Stimulated activated CD8-positive, alpha-beta memory T cell treated with anti-CD3 and anti-CD28 coated beads, Interleukin-4, amount 100 ng/mL, for 4 hours (primary cell): ENCODE results near the gene DPF3.
A peak's percentile ranks its signal among the peaks of the same experiment; 100 is the strongest.

Experiments used
- DNase-seq, 2 donors: peaks; one replicate each; pipeline ENCODE4 v3.0.0-alpha.2; 2020; ENCODE audit warnings: low read depth in 2 of 2, low spot score in 1 of 2

Gene DPF3

DNA sequence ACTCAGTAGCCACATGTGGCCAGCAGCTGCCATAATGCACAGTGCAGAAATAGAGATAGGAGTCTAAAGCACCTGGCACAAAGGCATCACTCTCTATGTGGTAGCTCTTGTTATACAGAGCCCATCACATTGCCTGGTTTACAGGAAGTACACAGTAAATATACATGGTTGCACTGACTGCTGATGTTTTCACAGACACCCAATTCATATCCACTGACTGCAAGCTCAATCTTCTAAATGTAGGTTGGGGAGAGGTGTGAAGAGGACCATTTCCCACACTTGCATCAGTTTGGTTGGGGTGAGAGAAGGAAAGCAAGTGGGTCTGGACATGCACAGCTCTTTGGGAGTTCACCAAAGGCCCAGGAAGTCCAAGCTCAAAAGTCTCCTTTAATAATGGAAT, 172.8 kb downstream of the DPF3 start:
- DNase-seq: no peak

DNA sequence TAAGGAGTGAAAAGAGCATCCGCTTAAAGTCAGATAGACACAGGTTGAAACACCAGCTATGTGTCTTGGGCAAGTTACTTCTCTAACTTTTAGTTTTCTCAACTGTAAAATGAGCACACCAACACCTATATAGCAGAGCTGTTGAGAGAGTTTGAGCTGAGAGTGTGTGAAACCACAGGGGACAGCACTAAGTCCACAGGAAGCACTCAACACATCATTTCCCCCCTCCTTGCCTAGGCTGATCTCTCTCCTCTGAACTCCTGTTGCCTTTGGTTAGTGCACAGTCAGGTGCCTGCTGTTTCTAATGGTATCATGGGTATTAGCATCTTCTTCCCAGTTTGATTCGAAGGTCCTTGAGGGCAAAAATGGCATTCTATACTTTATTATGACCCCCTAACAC, 176.7 kb downstream of the DPF3 start:
- DNase-seq: no peak

DNA sequence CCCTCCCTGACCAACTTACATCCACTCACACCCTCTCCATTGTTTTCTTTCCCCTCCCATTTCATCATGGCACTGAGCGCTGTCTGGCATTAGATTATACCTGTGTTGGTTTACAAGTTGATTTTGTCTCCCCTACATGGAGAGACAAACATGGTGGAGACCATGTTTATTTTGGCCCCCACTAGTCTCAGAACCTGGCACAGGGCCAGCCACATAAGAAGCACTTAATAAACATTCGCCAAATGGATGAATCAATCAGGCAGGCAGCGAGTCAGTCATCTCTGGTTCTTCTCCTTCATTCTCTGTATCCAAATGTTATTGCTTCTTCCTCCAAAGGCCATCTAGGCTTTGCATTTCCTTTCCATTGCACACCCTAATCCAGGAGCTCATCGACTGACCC, 177.4 kb downstream of the DPF3 start:
- no peak for DNase-seq

DNA sequence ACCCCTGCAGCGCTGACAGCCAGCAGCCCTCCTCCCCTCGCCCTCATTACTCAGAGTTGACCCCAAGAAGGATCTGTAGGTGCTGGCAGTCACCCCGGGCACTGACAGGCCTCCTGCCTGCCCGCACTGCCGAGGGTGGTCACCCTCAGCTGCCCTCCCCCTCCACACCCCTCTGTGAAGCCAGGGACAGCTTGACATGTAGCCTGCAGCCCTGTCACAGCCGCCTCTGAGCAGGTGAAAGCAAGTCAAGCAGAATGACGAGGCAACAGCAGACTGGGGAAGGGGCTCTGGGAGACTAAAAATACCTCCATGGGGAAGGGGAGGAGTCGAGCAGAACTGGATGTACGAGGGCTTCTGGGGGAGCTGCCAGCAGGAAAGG, 178.1 kb downstream of the DPF3 start:
- no peak for DNase-seq

DNA sequence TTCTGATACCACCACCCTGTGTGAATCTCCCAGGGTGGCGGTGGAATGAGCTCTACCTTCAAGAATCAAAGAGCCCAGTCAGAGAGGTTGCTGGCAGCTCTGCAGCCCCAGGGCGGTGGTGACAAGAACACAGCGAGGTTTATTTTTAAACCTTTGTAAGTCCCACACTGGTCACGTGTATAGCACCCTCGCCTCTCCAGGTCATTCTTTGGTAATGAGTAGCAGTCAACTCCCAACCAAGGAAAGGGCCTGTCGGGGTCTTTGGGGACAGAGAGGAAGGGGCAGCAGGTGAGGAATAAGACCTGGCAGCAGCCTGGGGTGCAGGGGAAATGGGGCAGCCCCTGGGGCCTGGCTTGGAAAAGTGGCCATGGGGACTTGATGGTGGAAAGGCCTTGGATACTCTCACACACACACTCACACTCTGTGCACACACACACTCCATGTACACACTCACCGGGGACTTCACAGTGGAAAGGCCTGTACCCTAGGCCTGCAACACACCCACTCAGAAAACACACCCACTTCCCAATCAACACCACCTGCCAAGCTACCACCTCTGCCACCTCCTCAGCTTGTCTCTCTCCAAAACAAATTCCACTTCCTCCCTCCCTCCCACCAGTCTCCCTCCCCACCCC, 178.6 kb downstream of the DPF3 start:
- DNase-seq: no peak

DNA sequence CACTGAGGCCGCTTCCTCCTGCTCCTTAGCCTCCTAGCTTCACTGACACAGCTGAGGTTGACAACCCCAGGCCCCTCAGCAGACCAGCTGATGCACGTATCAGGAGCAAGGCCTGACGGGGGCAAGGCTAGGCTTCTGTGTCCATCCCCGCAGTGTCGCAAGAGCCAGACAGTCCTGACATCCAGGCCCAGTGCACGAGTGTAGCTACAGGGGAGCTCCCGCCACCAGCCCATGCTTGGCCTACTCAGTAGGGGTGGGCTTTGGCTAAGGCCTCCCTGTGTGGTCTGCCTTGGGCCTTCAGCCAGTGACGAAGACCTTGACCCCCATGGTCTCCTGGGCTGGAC, 179.1 kb downstream of the DPF3 start:
- DNase-seq: no peak

DNA sequence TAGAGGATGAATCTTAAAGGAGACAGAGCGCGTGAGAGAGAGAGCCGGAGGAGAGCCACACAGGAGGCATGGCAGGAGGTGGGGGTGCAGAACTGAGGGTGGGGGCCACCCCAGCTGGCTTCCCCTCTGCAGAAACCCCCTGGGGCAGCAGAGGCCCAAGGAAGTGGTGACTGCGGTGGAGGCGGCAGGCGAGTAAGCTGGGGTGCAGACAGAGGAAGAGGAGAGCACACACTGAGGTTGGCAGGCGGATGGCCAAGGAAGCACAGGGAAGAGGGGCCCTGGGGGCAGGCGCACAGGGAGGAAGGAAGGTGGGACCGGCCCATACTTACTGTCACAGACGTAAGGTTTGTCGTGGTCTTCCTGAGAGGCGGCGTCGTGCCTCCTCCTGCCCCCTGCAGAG, 179.8 kb downstream of the DPF3 start:
- peak in 1 of 2 donors; percentile 32 for DNase-seq

DNA sequence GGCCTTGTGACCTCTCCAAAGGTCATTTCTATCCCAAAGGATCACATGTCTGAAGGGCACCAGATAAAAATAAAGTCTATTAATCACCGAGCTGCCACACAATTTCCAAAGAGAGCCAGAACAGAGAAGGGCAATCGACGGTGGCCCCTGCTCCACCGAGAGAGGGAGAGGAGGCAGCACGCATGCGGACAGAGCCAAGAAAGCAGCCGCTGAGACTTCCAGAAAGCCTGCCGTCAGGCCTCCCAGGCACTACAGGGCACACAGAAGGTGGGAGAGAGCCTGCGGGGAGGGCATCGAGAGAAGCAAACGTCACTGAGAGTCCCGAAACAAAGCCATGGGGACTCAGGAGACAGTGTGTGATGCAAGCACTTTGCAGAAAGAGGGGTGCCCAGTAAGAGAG, 182.0 kb downstream of the DPF3 start:
- DNase-seq: no peak

DNA sequence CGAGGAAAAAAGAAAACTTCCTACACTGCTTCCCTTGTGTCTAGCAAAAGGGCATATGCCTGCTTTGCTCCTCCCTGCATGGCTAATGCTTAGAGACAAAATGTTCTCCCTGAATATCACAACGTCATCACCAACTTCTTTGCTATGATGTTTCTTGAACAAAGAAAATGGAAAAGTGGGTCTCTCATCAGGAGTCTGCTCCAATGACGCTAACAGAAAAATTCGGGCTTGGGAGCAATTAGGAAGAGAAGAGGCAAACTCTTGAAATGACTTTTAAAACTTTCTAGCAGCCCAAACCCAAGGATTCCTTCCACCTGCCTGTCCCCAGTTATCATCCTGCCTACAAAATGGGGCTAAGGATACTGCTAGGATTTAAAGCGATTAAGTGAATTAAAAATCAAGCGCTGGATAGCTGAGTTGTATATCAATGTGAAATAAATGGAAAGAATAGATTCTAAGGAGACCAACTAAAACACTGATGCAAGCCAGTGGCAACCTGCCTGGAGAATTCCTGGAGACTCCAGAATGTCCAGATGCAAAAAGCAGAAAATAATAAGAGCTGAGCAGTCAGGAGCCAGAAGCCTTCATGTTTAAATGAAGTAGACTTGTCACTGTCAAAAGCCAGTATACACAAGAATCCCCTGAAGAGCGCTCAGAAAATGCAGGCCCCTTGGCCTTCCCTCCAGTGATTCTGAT, 183.8 kb downstream of the DPF3 start:
- DNase-seq: no peak

DNA sequence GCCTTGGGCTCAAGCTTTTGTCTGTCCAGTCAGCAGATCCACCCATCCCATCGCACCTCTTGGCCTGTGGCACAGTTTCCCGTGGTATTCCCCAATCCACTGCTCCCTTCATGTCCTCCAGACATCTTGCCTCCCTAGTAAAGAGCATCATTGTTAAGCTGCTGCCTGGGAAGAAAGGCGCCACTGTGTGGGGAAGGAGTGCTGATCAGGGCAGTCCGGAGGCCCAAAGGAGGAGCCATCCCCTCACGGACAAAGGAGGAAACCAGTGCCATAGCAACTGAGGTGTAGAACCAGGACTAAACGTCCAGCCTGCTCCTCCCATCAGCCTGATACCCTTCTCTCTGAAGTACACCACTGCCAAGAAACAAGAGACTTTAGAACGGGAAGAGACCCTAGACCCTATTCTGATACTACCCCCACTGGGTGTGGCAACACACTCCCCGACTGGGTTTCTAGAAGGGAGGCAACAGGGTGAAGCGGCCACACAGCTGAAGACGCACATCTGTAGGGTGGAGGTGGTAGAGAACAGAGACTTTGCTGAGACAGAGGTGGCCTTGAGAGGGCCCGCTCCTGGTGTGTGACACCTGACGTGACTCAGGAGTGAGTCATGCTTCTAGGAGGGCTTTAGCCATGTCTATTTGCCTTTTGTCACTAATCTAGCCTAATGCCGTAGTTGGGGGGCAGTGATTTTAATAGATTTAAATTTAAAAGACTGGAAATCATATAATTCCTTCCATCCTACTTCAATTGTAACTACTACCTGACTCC, 185.0 kb downstream of the DPF3 start:
- no peak for DNase-seq

DNA sequence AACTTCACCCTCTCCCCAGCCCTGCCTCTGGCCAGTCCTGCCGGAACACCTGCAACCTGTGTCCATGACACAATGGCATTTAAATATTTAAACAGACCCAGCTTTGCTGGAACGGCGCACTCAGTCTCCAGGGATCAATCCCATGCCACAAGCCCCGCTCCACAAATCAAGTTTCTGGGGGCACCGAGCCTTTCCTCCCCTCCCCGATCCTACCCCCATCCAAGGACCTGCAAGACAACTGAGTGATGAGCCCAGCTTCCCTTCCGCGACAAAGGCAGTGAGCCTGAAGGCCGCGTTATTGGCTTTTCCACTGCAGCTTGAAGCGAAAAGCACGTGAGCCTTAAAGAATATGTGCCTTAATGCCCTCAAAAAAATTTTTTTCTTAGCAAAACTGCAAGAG, 185.7 kb downstream of the DPF3 start:
- no peak for DNase-seq

DNA sequence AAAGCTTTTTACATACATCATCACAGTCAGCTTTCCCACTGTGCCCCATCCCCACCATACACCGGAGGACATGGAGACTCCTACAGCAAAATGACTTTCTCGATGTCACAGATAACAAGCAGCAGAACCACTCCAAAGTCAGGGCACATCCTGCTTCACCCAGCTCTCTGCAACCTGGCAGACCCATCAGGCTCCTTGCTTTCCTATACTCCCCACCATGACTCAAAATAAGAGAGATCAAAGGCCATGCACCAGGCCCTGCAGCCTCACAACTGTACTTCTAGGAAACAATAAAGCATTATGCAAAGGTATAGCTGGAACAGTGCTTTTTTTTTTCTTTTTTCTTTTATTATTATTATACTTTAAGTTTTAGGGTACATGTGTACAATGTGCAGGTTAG, 187.4 kb downstream of the DPF3 start:
- no peak for DNase-seq

DNA sequence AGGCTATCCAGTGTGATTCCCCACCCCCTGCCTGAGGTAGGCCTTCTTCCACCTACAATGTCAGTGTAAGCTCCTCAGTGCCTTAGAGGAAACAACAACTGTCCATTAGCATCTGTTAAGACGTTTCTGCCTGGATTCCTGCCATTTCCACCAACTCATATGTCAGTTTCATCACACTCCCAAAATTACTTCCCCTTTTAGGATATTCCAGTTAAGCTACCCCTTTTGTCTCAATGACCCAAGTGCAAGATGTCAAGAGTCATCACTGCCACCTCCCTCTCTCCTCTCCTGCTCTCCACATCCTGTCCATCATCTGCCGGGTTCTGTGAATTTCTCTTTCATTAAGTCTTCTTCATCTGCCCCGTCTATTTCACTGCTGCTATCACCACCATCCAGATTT, 189.4 kb downstream of the DPF3 start:
- DNase-seq: no peak

DNA sequence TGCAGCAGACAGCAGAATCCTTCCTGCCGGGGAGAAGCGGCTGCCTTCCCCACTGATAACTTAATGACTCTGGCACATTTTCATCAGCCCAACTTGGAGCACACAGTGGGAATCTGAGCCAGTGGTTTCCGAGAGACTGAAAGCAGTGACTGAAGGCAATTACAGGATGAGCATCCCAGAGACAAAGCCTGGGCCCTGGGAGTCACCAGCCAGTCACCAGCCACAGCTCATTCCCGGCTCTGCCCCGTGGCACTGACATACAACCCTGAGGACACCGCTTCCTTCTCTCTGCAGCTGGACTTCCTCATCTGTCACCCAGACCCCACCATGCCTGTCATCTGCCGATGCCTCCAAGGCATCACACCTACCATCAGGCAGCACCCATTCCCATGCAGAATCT, 192.3 kb downstream of the DPF3 start:
- DNase-seq: no peak

DNA sequence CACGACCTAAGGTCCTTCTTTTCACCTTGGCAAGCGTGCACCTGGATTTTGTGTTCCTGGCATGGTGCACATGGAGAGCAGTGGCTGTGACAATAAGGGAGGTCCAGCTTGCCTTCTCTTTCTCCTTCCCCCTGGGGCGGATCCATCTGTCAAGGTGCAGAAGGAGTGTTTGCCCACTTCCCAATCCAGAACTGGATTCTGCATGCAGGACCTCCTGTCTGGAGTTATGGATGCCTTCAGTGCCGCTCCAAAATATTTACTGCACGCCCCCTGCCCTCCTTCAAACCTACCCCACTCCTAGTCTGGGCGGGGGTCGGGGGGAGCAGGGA, 192.7 kb downstream of the DPF3 start:
- DNase-seq: no peak

DNA sequence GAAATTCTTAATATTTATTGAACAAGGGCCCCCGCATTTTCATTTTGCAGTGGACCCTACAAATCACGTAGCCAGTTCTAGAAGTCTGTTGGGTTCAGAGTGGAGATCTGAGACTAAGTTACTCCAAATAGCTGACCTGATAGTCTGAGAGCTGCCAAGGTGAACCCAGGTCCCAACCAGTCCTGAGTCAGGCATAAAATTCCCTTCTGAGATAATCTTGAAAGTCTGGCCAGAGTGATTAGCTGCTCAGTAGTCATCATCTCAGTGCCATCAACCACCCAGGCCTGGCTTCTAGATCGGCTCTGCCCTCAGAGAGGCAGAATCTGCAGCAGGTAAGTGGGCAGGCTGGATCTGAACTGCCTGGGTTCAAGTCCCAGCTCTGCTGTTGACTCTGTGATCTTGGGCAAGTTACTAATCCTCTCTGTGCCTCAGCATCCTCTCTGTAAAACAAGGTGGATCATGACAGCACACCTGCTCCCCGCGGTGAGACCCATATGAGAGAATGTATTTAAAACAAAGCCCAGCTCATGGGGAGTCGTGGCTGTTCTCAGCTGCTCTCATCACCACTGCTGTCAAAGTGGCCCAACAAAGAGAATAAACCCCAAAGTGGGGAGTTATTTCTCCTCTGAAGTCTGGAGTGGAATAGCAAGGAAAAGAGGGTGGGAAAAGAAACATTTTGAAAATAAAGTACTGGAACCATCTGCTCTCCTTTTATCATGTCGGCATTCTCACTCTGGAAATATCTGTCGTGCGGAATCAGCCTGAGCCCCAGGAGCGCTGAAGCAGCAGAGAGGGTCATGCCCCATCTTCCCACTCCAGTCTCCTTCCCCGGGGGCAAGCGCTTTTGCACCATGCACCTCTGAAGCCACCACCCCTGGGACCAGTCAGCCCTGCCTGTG, 193.3 kb downstream of the DPF3 start:
- DNase-seq: no peak

DNA sequence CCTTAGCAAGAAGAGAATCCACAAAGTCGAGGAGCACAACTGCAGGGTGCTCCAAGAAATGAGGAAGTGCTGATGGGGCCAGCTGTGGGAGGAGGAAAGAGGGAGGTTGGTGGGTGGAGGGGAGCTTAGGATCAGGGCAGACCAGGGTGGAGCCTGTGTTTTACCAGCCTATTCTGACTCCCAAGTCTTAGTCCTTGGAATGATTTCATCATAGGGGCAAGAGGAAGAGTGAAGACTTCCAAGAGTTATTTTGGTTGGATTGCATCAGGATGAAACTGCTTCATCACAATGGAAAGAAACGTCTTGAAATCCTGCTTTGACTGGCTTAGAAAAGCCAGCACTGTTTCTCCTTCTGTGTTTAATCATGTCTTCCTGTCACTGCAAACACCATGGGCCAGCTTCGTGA, 194.0 kb downstream of the DPF3 start:
- no peak for DNase-seq

DNA sequence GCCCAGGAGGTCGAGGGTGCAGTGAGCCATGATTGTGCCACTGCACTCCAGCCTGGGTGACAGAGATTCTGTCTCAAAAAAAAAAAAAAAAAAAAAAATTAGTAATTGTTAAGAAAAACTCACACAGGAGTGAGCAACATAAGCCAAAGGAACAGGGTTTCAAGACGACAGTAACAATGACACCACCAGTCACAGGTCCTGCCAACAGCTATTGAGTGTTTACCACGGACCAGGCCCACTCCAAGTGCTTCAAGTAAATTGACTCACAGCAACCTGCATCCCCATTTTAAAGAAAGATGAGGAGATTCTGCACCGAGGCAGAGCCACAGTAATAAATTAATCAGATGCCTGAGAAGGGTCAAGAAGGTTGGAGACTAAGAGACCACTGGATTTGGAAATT, 194.5 kb downstream of the DPF3 start:
- no peak for DNase-seq

DNA sequence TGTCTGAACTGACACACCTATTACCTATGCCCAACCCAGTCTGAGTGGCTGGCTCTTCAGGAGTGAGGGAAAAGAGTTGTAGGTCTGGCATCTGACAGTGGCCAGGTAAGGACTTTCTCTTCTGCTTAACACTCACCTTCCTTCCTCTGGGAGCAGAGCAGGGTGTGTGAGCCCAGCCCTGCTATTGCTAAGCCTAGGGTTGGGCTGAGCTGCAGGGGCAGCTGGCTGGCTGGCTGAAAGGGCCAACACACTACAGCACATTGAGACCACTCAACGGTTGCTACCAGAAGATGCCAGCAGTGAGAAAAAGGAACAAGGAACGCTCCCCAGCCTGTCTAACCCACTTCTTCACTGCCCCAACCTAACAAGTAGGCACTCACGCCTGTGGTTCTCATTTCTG, 201.2 kb downstream of the DPF3 start:
- no peak for DNase-seq

DNA sequence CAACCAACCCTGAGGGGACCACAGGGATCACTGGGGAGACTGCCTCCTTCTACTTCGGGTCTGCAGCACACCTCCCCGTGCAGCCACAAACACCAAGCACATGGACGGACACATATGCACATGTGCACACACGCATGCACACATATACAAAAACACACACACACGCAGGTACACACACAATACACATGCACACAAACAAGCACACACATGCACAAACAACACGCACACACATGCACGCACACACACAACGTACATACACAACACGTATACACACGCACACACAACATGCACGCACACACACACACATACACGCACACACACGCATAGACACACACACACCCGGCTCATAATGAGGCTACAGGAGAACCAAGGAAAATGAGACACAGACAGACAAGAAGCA, 203.6 kb downstream of the DPF3 start:
- DNase-seq: no peak

DNA sequence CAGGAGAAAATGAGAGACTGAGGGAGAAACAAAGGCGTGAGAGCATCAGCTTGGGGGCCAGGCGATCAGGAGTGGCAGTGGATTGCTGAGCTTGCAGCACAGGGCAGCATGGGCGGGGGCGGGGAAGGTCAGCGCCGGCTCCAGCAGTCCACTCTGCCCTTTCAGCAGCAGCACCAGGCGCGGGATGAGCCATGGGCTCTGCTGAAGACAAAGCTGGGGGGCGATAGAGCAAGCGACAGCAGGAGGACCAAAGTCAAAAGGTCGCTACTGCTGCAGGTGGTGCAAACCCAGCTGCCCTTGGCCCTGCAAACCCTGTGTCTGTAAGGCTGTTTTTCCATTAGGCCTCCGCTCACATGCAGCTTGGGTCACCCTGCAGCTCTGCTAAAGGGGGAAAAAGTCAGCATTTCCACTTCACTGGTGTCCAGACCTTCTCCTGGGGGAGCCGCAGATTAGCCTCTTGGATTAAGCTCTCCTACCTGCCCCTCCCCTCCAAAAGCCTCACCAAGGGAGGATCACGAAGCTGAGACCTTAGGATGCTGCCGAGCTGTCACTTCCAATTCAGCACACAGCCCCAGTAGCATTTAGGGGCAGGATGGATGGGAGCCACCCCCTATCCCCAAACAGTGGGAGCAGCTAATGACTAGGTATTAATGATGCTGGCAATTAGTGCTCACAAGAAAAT, 204.8 kb downstream of the DPF3 start:
- no peak for DNase-seq
